Stimulated activated CD4-positive, alpha-beta T cell treated with anti-CD3 and anti-CD28 coated beads, Interleukin-2, amount 100 ng/mL, for 24 hours (primary cell): ENCODE results near the gene UBE2E2.

ENCODE experiments used
- DNase-seq, 2 donors: peaks; one replicate each; pipeline ENCODE4 v3.0.0-alpha.2; 2020

The UBE2E2 gene

DNA sequence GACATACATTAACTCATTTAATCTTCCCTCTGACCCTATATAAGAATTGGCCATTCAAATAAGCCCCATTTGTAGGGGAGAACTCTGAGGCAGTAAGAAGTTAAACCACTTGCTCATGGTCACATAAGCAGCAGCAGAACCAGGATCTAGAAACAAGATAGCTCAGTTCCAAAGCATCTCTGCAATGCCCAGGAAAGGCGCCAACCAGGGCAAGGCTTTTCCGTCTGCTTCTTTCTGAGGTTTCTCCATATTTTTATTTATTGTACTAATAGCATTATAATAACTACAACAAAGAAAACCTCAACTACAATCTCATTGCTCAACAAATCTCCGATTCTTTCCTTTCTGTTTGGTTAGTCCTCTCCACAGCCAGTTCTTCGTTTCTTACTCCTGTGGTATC is 4.3 kb upstream of the UBE2E2 start:
- no peak for DNase-seq

- no peak for DNase-seq
These were observed 3.5 kb upstream of the UBE2E2 start for GRCh38 chr3:23199649-23200048.

GRCh38 chr3:23201154-23201838 is 1.8 kb upstream of the UBE2E2 start:
- DNase-seq = no peak

- no peak for DNase-seq
These were observed 765 bp upstream of the UBE2E2 start for GRCh38 chr3:23202203-23202920.

DNA sequence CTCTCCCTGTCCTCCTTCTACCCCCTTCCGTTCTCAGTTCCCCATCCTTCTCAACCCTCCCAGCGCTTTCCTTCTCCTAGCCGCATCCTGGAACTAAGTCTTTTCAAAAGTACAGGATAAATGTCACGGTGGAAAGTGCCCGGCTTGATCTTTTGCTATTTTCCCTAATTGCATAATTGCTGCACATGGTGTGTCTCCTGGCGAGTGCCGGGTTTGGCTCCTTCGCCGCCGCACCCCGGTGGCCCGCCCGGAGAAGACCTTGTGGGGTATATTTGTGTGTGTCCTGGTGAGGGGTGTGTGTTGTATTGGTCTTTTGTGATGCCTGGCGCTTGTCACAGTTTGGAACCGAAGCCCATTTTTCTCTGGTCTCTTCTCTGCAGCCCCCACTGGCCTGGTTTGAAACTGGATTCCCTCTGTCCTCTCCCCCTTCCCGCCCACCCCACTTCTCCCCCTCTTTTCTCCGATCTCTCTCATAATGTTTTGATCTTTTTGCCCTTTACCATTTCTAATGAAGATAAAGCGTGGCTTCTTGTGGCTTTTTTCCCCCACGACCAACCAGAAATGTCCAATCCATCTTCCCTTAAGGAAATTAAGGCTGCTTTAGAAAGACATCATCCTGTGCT is 692 bp downstream of the UBE2E2 start:
- peak; percentile 19 to 23 for DNase-seq

GRCh38 chr3:23206366-23206765 is 3.2 kb downstream of the UBE2E2 start:
- DNase-seq = peak in 1 of 2 donors; percentile 4

GRCh38 chr3:23209103-23209502 is 6.0 kb downstream of the UBE2E2 start:
- DNase-seq = no peak

GRCh38 chr3:23209747-23210487 is 6.8 kb downstream of the UBE2E2 start:
- no peak for DNase-seq

DNA sequence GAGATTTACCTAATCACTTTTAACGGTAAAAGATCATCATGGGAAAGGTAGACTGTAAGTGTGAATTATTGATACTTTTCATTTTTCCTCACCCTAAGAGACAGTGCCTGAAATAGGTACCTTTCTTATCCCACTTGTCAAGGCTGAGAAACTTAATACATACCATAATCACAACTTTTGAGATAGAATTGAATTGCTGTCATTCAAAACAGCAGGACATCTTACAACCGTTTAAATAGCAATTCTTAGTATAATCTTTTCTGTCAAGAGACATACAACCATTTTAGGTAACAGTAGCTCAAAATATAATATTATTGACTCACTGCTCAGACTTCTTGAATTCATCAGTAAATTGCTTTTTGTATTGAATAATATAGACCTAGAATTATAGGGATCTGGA is 10.7 kb downstream of the UBE2E2 start:
- DNase-seq = no peak

- DNase-seq = no peak
These were observed 14.9 kb downstream of the UBE2E2 start for GRCh38 chr3:23217872-23218554.

DNA sequence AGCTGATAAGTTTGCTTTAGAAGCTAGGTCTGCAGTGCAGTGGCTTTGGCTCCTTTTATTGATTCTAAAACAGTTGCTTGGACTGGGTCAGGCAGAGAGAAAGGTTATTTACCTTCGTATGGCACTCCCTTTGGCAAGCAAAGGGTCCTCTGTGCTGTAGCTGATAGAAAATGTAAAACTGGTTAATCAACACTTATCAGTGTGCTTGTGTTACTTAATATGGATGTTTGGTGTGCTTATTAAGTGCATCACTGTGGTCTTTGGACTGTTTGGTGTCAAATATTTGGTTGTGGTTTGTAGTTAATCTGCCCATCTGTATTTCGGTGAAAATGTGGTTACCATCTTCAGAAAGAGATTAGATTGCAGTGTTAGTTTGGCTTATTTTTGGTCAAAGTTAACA is 16.0 kb downstream of the UBE2E2 start:
- DNase-seq = no peak

DNA sequence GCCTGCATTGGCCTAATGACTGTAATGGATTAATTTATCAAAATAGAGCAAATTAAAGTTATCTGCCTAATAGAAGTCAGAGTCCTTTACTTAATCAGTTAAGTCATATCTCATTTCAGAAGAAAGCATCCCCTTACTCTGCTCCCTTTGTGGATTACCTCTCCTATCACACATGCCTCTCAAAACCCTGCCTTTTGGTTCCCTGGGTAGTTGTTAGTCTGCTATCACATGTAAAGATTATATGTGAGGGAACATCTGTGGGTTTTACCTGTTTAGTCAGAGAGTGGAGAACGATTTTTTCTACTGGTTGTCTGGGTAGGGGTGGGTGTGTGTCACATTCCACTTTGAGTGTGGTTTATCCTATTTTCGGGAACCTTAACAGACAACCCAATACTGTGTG is 16.4 kb downstream of the UBE2E2 start:
- no peak for DNase-seq

DNA sequence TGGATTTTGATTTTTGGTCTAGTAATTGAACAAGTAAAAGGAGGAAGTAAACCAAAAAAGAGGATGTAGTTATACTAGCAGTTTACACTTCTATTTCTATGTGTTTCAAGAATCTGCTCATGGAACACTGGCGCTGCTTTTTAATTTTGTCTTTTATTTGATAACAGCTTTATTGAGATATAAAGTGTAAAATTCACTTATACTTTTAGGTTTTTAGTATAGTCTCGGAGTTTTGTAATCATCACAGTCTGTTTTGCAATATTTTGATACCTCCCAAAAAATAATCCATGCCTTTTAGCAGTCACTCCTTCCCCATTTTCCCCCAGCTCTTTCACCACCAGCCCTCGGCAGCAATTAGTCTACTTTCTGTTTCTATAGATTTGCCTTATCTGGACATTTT is 18.0 kb downstream of the UBE2E2 start:
- no peak for DNase-seq

GRCh38 chr3:23232016-23232415 is 28.9 kb downstream of the UBE2E2 start:
- no peak for DNase-seq

DNA sequence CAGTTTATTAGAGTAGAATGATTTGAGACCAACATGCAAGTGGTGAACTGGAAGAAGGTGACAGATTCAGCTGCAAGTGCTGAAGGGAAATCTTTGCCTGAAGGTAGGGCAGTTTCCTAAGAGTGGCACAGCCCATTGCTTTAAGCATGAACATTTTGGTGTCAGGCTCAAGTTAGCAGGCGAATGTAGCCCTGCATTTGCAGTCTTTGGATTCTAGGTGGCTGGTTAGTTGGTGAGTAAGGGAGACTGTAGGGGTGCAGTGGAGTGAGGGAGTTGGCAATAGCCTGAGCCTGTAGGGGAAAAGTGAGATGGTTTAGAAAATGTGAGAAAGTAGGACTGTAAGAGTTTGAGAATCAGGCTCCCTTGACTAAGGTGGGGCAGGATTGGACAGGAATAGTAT is 29.7 kb downstream of the UBE2E2 start:
- no peak for DNase-seq

DNA sequence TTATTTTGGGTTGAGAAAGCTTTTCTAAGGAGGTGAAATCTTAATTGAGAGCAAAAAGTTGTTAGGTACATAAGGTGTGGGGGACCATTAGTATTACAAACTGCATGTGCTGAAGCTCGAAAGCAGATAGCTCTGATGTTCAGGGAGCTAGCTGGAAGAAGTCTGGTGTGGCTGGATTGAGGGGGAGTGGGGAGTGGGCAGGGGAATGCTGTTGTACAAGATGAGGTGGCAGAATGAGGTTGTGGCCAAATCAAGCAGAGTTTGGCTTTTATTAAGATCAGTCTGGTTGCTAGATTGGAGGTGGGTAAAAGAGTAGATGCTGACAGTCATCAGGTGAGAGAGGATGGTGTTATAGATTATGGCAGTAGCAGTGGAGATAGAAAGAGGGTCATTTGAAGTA is 32.1 kb downstream of the UBE2E2 start:
- DNase-seq = no peak

- no peak for DNase-seq
These were observed 33.8 kb downstream of the UBE2E2 start for GRCh38 chr3:23236890-23237289.

- DNase-seq = no peak
These were observed 35.0 kb downstream of the UBE2E2 start for GRCh38 chr3:23238156-23238555.

- DNase-seq = no peak
These were observed 35.5 kb downstream of the UBE2E2 start for GRCh38 chr3:23238578-23238977.

DNA sequence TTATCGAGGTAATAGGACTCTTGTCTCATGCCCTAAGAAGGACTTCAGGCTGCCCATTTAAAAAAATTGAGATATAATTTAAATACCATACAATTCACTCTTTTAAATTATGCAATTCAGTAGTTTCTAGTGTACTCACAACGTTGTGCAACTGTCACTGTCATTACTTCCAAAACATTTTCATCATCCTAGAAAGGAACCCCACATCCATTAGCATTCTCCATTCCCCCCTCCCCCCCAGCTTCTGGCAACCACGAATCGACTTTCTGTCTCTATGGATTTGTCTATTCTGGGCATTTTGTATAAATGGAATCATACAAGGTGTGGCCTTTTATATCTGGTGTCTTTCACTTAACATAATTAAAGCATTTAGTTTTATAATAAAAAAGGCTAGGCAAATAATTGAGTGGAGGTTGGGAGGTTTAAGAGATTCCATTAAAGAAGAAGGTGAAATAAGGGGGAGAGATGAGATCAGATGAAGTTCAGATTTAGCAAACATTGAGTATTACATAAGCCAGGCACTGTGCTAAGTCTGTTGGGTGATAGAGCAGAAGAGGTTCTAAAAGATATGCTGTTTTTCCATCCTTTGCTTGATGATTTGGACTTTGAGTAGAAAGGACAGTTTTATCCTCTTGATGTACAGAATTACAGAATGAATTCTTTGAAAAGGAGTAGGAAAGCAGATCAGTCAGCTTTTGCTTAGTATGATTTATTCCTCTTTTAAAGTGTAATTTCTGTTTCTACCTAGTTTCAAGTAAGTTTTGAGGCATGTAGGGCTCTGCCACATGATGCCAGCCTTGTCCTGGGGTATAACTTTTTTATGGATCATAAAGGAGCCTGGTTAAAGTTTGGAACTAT is 36.3 kb downstream of the UBE2E2 start:
- no peak for DNase-seq

- DNase-seq = no peak
These were observed 37.2 kb downstream of the UBE2E2 start for GRCh38 chr3:23240171-23240785.
